GM10266 (cell line): Measurements from ENCODE around the gene SPATA2.
"Not testable (repeated sequence)": the region's sequence is repeated elsewhere in the genome, so short reads cannot be mapped to it uniquely, and the experiment has no call there.

Experiments
- DNase-seq: peaks from one replicate; pipeline ENCODE4 v3.0.0; 2012; ENCODE audit errors: extremely low spot score
- CTCF ChIP-seq: IDR thresholded peaks from 2 replicates; pipeline ENCODE4 v1.5.1; 2012; ENCODE audit warnings: mild to moderate bottlenecking, low read depth; ENCODE audit not compliant: control insufficient read depth, insufficient read depth; ENCODE audit errors: missing control alignments

Gene SPATA2

GRCh38 chr20:49896204-49896603 is 19.1 kb downstream of the SPATA2 start:
- DNase-seq: no peak

GRCh38 chr20:49895474-49896093 is 19.7 kb downstream of the SPATA2 start:
- DNase-seq: not testable (repeated sequence)

More at GRCh38 chr20:49896204-49896603, 19.1 kb downstream of the SPATA2 start:
- TF ChIP-seq CTCF: no peak

DNA sequence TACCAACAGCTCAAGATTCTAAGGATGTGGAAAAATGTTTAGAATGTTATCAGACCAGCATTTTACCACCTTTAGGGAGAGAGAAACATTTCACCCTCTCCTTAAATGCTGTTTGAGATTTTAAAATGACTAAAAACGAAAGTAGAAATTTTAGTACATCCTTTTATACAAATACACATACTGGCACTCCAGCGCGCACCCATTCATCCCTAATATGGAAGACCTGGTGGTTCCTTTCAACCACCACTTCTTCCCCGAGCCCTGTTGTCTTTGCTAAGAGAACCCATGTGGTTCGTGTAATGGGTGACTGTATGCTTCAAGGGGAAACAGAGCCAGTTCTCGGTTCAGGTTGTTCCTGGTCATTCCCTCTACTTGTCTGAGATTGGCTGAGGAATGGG is 21.3 kb downstream of the SPATA2 start:
- peak; percentile 44 for DNase-seq
- no peak for TF ChIP-seq CTCF

DNA sequence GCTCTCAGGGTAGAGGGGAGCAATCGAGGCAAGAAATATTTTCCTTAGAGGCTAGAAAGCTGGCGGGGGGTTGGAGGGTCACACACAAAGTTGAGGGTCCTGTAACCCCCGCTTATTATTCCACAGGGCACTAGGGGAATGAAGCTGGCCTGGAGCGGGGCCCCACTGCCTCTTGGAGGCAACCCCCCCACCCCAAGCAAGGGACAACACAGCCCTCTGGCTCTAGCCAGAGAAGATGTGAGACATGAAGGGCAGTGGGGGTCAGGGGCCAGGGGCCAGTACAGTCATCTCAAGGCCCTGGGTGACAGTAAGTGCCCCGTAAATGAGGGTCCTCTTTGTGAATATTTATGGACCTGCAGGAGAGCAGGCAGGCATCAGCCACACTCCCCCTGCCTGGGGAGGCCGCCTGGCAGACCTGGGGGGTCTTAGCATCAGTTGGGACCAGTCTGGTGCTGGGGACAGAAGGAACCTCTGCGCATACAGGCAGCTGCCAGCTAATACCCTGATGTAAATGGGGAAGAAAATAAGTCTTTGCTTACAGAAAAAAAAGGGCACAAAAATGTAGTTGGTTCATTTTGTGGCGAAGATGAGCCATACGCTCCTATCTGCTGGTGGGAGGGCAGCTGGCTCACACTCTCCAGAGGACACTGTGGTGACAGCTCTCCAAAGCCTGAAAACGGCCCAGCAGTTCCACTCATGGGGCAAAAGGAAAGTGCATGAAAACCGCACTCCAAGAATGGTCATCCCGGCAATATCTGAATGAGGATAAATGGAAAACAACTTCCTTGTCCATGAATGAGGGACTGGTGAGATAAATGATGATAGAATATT is 21.9 kb downstream of the SPATA2 start:
- TF ChIP-seq CTCF: no peak

DNA sequence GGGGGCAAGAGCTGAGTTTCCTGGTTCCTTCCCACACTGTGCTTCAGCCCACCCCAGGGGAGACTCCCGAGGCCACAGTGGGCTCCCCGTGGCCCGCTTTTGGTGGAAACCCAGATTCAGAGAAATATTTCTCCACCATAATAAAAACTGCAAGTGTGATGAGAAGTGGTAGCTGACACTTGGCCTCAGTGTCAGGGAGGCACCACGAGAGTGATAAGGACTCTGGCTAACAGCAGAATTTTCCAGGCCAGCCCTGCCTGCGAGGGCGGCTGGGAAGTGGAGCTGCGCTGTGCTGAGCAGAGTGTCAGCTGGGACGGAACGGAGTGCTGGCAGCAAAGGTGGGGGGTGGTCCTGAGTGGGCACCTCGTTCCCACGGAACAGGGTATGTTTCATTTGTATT is 22.5 kb downstream of the SPATA2 start:
- TF ChIP-seq CTCF: no peak
- no peak for DNase-seq

More for the DNA sequence above, 21.9 kb downstream of the SPATA2 start:
- no peak for DNase-seq

GRCh38 chr20:49892260-49892659 is 23.1 kb downstream of the SPATA2 start:
- TF ChIP-seq CTCF: no peak
- no peak for DNase-seq

- TF ChIP-seq CTCF: no peak
- no peak for DNase-seq
These were observed 23.7 kb downstream of the SPATA2 start for GRCh38 chr20:49891476-49892110.
